T-helper 1 cell treated with Interleukin-12 subunit alpha and Interleukin-12 subunit beta and Interleukin-4 antibody, amounts not matched to agents 30 ng/mL and 1 ng/mL, for 36 hours (primary cell): ENCODE data around the gene RAB29. TPM values are rescaled to one million over a fixed set of nuclear protein-coding genes. Genes with fewer than 3 reads are reported as not detected.

ENCODE experiments used
- intact Hi-C: fragments of 100-400 bp; cut with micrococcal nuclease; formaldehyde crosslinking; loops from one replicate; pipeline ENCODE4 v1.15.1; 2024
- total RNA-seq: library from RNA; stranded (reverse); gene quantifications from 2 replicates; pipeline ENCODE4 v1.2.3, GENCODE V29; 2022

Gene RAB29
- total RNA-seq, 1 donor from 2014 or later = 78.4 TPM

GRCh38 chr1:205797168-205797567 is 21.9 kb upstream of the RAB29 start:
- intact Hi-C loops = no loop called here

- intact Hi-C loops = no loop called here
These were observed 18.9 kb upstream of the RAB29 start for GRCh38 chr1:205794011-205794730.

DNA sequence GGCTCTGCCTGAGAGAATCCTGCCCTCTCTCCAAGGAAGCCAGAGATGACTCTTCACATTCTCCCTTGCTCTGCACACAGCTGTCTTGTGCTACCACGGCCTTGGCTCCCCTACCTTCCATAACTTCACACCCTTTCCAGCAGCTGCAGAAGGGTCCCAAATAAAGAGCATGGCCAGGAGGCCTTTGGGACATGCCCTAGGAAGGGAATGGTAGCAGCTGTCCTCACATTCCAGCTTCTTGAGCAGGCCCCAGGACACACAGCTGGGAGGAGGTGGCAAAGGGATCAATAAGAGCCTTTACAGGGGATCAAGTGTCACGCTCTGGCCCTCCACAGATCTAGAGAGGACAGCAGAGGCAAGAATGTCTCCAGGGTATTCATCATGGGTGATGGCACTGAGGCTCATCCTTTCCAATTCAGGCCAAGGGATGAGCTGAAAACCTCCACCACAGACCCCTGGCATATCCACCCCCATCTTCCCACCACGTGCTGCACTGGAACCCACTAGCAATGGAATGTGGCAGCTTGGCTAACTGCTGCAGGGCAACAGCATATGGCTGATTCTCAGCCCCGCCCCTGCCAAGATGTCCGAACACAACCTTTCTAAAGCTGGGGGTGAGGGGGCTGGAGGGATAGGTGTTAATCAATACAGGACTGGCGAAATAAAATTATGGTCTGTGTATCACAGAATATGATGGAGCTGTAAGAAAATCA is 17.8 kb upstream of the RAB29 start:
- intact Hi-C loops = no loop called here

DNA sequence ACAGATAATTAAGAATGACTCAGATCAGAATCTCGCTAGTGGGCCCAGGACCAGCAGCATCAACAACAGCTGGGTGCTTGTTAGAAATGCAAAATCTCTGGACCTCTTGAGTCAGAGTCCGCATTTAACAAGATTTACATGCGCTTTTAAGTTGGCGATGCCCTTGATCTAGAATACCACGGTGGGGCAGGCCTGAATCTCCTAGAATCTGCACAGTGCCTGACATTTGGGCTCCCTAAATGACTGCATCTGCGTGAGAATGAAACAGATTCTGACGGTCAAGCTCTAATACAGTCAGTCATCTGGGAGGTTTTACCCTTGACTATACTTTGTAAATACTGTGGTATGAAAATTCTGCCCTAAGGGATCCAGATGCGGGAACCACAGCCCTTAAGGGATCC is 17.2 kb upstream of the RAB29 start:
- intact Hi-C loops = no loop called here

DNA sequence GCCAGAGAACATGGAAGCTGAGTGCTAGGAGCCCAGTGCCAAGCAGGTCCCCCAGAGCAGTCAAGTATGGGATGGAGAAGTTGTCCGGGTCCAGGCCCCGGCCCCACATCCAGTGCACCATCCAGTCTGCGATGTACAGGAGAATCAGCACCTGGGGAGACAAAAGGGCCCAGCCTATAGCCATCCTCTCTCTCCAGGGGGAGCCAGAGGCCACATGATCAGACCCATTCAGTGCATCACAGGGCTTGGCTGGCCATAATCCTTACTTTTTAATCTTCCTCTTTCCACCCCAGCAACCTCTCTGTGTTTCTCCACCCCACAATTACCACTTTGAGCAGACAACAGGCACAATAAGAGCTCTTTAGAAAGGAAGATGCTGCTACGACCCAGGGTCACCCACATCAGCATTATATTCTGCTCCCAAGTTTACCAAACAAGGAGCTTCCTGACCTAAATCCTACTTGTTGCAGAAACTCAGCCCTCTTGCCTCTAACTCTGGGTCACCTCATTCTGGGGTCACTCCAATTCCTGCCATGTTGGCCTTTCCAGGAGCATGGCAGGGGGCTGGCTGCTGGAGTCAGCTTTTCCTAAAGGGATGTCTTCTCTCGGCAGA is 16.4 kb upstream of the RAB29 start:
- intact Hi-C loops = loop anchor here (1.0 kb wide), 6 partner anchors 22 to 315 kb away; partner anchors contain the start of gene SLC41A1

DNA sequence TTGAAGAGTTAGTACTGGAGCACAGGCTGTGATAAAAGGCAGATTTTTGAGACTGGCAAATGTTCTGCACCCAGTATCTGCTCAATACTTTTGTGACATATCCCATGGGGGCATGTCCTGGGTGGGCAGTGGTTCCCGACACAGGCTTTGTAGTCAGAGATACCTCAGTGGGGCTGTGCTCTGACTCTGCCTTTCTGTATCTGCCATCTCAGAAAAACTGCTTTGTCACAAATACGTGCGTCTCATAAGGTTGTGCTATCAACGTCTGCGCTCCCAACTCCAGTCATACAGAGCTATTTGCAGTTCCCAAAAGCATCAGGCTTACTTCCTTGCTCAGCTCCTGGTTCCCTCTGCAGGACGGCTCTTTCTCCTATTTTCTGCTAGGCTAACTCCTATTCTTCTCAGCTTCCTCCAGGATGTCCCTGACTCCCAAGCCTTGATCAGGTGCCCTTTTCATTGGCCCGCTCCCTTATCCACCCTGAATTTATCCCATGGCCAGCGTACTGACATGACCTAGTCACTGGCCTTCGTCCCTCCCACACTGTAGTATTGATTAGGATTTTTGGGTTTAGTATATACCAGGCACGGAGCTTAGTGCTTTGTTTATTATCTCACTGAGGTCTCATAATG is 12.1 kb upstream of the RAB29 start:
- intact Hi-C loops = no loop called here

GRCh38 chr1:205786601-205787000 is 11.3 kb upstream of the RAB29 start:
- intact Hi-C loops = no loop called here

GRCh38 chr1:205785446-205785845 is 10.2 kb upstream of the RAB29 start:
- intact Hi-C loops = no loop called here

- intact Hi-C loops = loop anchor here (2.0 kb wide), 3 partner anchors 29 to 255 kb away; partner anchors contain the start of gene SLC41A1
These were observed 8.6 kb upstream of the RAB29 start for GRCh38 chr1:205783904-205784303.

- intact Hi-C loops = loop anchor here (2.0 kb wide), 3 partner anchors 29 to 255 kb away; partner anchors contain the start of gene SLC41A1
These were observed 8.1 kb upstream of the RAB29 start for GRCh38 chr1:205783433-205783795.

- intact Hi-C loops = loop anchor here (1.0 to 2.0 kb wide), 5 partner anchors 30 to 254 kb away; partner anchors contain the start of gene SLC41A1
These were observed 7.5 kb upstream of the RAB29 start for GRCh38 chr1:205782627-205783432.

- intact Hi-C loops = no loop called here
These were observed 5.1 kb upstream of the RAB29 start for GRCh38 chr1:205780335-205780734.

- intact Hi-C loops = loop anchor here (10.0 kb wide), 2 partner anchors 653 to 1547 kb away; partner anchors contain the start of genes CD55 and RBBP5
These were observed 2.7 kb upstream of the RAB29 start for GRCh38 chr1:205777994-205778393.

- intact Hi-C loops = loop anchor here (1.0 to 10.0 kb wide), 10 partner anchors 25 to 1549 kb away; partner anchors contain the start of genes CD55, NUCKS1, PM20D1 and RBBP5
These were observed 405 bp upstream of the RAB29 start for GRCh38 chr1:205775717-205776056.

DNA sequence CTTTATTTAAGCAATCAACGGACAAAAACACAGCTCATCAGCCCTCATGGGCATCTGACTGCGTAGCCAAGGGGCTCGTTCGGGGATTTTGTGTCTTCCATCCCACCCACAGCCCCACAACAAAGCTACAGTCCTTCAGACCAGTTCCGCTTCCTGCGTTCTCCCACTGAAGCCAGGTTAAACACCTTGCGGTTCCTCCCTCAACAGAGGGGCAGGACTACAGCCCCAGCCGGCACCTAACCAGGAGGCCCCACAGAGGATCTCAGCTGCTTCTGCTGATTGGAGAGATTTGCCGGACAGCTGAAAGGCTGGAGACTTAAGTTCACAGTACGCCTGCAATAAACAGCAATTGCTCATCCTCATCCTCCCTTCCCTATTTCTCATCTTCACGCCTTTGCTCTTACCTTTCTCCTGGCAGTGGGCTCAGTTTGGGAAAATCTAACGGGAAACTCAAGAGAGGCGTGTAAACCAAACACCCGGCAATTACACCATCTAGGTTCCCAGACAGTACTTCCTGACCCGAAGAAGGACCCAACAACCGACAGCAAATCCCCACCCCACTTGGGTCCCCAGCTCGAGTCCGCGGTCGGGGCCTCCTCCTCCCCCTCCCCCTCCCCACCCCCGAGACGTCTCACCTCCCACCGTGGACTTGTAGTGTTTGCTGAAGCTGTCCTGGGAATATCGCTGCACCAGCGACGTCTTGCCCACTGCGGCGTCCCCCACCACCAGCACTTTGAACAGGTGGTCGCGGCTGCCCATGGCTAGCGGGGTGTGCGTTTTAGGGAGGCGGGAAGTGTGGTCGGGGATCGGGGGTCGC is 876 bp downstream of the RAB29 start:
- intact Hi-C loops = loop anchor here (1.0 to 10.0 kb wide), 10 partner anchors 24 to 1550 kb away; partner anchors contain the start of genes CD55, NUCKS1, PM20D1 and RBBP5

- intact Hi-C loops = loop anchor here (10.0 kb wide), 2 partner anchors 648 to 1552 kb away; partner anchors contain the start of genes CD55 and RBBP5
These were observed 2.7 kb downstream of the RAB29 start for GRCh38 chr1:205772607-205773032.

- intact Hi-C loops = loop anchor here (10.0 kb wide), 2 partner anchors 646 to 1554 kb away; partner anchors contain the start of genes CD55 and RBBP5
These were observed 4.7 kb downstream of the RAB29 start for GRCh38 chr1:205770618-205771017.

- intact Hi-C loops = loop anchor here (10.0 kb wide), 2 partner anchors 645 to 1555 kb away; partner anchors contain the start of genes CD55 and RBBP5
These were observed 5.5 kb downstream of the RAB29 start for GRCh38 chr1:205769641-205770365.

GRCh38 chr1:205767248-205767647 is 8.0 kb downstream of the RAB29 start:
- intact Hi-C loops = no loop called here
